Small intestine (tissue), 7 donors: ENCODE results near the gene TSSK2. TPM values are rescaled to one million over a fixed set of nuclear protein-coding genes. Genes with fewer than 3 reads are reported as not detected.

ENCODE experiments used
- DNase-seq, 2 donors: peaks; one replicate each; pipeline versions ENCODE4 v3.0.0 to v3.0.0-alpha.2; 2013
- FAIRE-seq: peaks from 2 replicates; lab custom pipeline; 2012; peaks lifted over from hg19 to GRCh38; lab: Jason Lieb, UNC
- H3K27ac ChIP-seq, 3 donors: one replicate each; pipeline ENCODE4 v1.5.1; 2013; ENCODE audit warnings: low read length in 2 of 3, mild to moderate bottlenecking in 2 of 3, control low read depth in 1 of 3, inconsistent platforms in 1 of 3, low read depth in 1 of 3, moderate library complexity in 1 of 3
- H3K27me3 ChIP-seq, 3 donors: one replicate each; pipeline ENCODE4 v1.6.1; 2013; ENCODE audit warnings: low read length in 3 of 3, inconsistent platforms in 1 of 3; ENCODE audit not compliant: control insufficient read depth in 3 of 3, insufficient read depth in 3 of 3
- H3K36me3 ChIP-seq, 3 donors: one replicate each; pipeline ENCODE4 v1.6.1; 2013; ENCODE audit warnings: low read length in 3 of 3, inconsistent platforms in 1 of 3, low read depth in 1 of 3, mild to moderate bottlenecking in 1 of 3, moderate library complexity in 1 of 3; ENCODE audit not compliant: control insufficient read depth in 3 of 3, insufficient read depth in 2 of 3
- H3K4me1 ChIP-seq, 3 donors: one replicate each; pipeline ENCODE4 v1.6.1; 2013; ENCODE audit warnings: low read length in 2 of 3, inconsistent platforms in 1 of 3, low read depth in 1 of 3, mild to moderate bottlenecking in 1 of 3, moderate library complexity in 1 of 3; ENCODE audit not compliant: control insufficient read depth in 3 of 3, insufficient read depth in 2 of 3
- H3K4me3 ChIP-seq, 3 donors: one replicate each; pipeline ENCODE4 v1.5.1; 2013; ENCODE audit warnings: low read length in 3 of 3, control low read depth in 1 of 3, inconsistent platforms in 1 of 3, low read depth in 1 of 3, mild to moderate bottlenecking in 1 of 3, moderate library complexity in 1 of 3
- H3K9me3 ChIP-seq, 2 donors: one replicate each; pipeline ENCODE4 v1.6.1; 2013; ENCODE audit warnings: low read depth in 1 of 2, low read length in 1 of 2; ENCODE audit not compliant: control insufficient read depth in 2 of 2, insufficient read depth in 1 of 2
- WGBS, 3 donors: extraction: QIAGEN DNeasy Blood & Tissue Kit; methylation state at CpG; one replicate each; pipeline ENCODE4 v1.1.7; 2013; 5-methylcytosine and 5-hydroxymethylcytosine counted together
- polyA plus RNA-seq, 4 donors: library from polyadenylated mRNA; stranded (reverse) in 3 of 4; unstranded in 1 of 4; fragments of 200-250 nt in 3 of 4; fragments of 120-200 nt in 1 of 4; gene quantifications; one replicate each; pipeline versions ENCODE4 v1.2.1 to v1.2.3, GENCODE V29; 2013
- donor health status: healthy with polysubstance abuse.
- donor health status: control.
- donor health status: control.
- donor health status: Bipolar disorder and iron deficiency.
- donor health status: healthy.

Gene TSSK2
- polyA plus RNA-seq, 4 donors, result 0.04 TPM; not detected in 3

- no peak overlapping the region for H3K4me3 ChIP-seq
- H3K27ac ChIP-seq, result no peak overlapping the region
- 22 to 54% (median 36%) methylated on average over 9 of the region's 9 CpGs for WGBS, 3 donors
- H3K9me3 ChIP-seq, result no peaks in the 10 kb centered on the region
- H3K27me3 ChIP-seq, result no peaks in the 10 kb centered on the region
- H3K36me3 ChIP-seq, result peaks cover 0 to 49% (median 0%) of the 10 kb centered on the region in 3 donors
- no peak for FAIRE-seq
- DNase-seq, result peak; percentile 22 to 70
- H3K4me1 ChIP-seq, result peaks cover 10 to 15% (median 13%) of the 10 kb centered on the region in 3 donors
Observed at GRCh38 chr22:19117111-19117512, 14.0 kb upstream of the TSSK2 start.

- H3K9me3 ChIP-seq, result no peaks in the 10 kb centered on the region
- FAIRE-seq, result no peak
- H3K36me3 ChIP-seq, result peaks cover 0 to 44% (median 0%) of the 10 kb centered on the region in 3 donors
- H3K4me1 ChIP-seq, result peaks cover 10 to 20% (median 13%) of the 10 kb centered on the region in 3 donors
- no peaks in the 10 kb centered on the region for H3K27me3 ChIP-seq
- 56 to 75% (median 65%) methylated on average over 4 of the region's 4 CpGs for WGBS, 3 donors
- H3K4me3 ChIP-seq, result no peak overlapping the region
- DNase-seq, result peak in 1 of 2 donors; percentile 47
- no peak overlapping the region for H3K27ac ChIP-seq
Observed at GRCh38 chr22:19118329-19118880, 12.7 kb upstream of the TSSK2 start.

GRCh38 chr22:19119949-19120348 is 11.2 kb upstream of the TSSK2 start:
- Histone ChIP-seq H3K27me3 (no peaks in the 10 kb centered on the region), H3K4me3 (peak overlapping the region in 1 of 3 donors; percentile 81), H3K27ac (peak overlapping the region in 1 of 3 donors; percentile 46), H3K36me3 (peaks cover 0 to 40% (median 0%) of the 10 kb centered on the region in 3 donors), H3K9me3 (no peaks in the 10 kb centered on the region), H3K4me1 (peaks cover 10 to 29% (median 13%) of the 10 kb centered on the region in 3 donors)
- no peak for DNase-seq
- no peak for FAIRE-seq
- WGBS, 3 donors, result 70 to 80% (median 76%) methylated on average over 8 of the region's 8 CpGs

GRCh38 chr22:19120829-19121630 is 10.1 kb upstream of the TSSK2 start:
- no peak for FAIRE-seq
- peak overlapping the region; percentile 76 to 92 (median 81) for H3K4me3 ChIP-seq
- H3K36me3 ChIP-seq, result peaks cover 0 to 31% (median 0%) of the 10 kb centered on the region in 3 donors
- H3K9me3 ChIP-seq, result no peaks in the 10 kb centered on the region
- no peaks in the 10 kb centered on the region for H3K27me3 ChIP-seq
- WGBS, 3 donors, result 8 to 18% (median 11%) methylated on average over 23 of the region's 23 CpGs
- peak overlapping the region; percentile 71 to 96 (median 94) for H3K27ac ChIP-seq
- peaks cover 10 to 29% (median 13%) of the 10 kb centered on the region in 3 donors for H3K4me1 ChIP-seq
- DNase-seq, result peak; percentile 76 to 89

- 0 to 1% (median 0%) methylated on average over 24 to 47 of the region's 47 CpGs for WGBS, 3 donors
- Histone ChIP-seq H3K27ac (peak overlapping the region; percentile 94 to 96 (median 95)), H3K36me3 (peaks cover 0 to 27% (median 0%) of the 10 kb centered on the region in 3 donors), H3K4me3 (peak overlapping the region; percentile 76 to 92 (median 81)), H3K4me1 (peaks cover 10 to 29% (median 13%) of the 10 kb centered on the region in 3 donors), H3K9me3 (no peaks in the 10 kb centered on the region), H3K27me3 (no peaks in the 10 kb centered on the region)
- peak; percentile 56 to 76 for DNase-seq
- FAIRE-seq, result no peak
Observed at GRCh38 chr22:19121631-19122142, 9.4 kb upstream of the TSSK2 start.

- H3K4me1 ChIP-seq, result peaks cover 9 to 29% (median 11%) of the 10 kb centered on the region in 3 donors
Observed at GRCh38 chr22:19122143-19122751, 8.9 kb upstream of the TSSK2 start, which contains the start of gene DGCR2. DGCR2 (minus strand) TSS chr22:19122412; CDS start chr22:19122206, 206 bp downstream.

GRCh38 chr22:19122752-19123492 is 8.2 kb upstream of the TSSK2 start:
- Histone ChIP-seq H3K4me1 (peaks cover 6 to 29% (median 10%) of the 10 kb centered on the region in 3 donors), H3K36me3 (peaks cover 0 to 25% (median 0%) of the 10 kb centered on the region in 3 donors), H3K27me3 (no peaks in the 10 kb centered on the region), H3K4me3 (peak overlapping the region in 2 of 3 donors; percentile 44 to 51), H3K9me3 (no peaks in the 10 kb centered on the region), H3K27ac (peak overlapping the region in 1 of 3 donors; percentile 13)
- FAIRE-seq, result no peak
- DNase-seq, result peak in 1 of 2 donors; percentile 34
- WGBS, 3 donors, result 19 to 28% (median 19%) methylated on average over 23 to 27 of the region's 27 CpGs

More at GRCh38 chr22:19122143-19122751, 8.9 kb upstream of the TSSK2 start, which contains the start of gene DGCR2:
- DNase-seq (peak; percentile 98 to 99), FAIRE-seq (no peak)
- Histone ChIP-seq H3K4me3 (peak within 1 kb of the TSS; percentile 76 to 92 (median 81)), H3K27ac (peak within 1 kb of the TSS; percentile 94 to 96 (median 95)), H3K9me3 (no peaks in the 10 kb centered on the region), H3K36me3 (peaks cover 0 to 25% (median 0%) of the 10 kb centered on the region in 3 donors), H3K27me3 (no peaks in the 10 kb centered on the region)
- WGBS, 3 donors, result 0 to 1% (median 0%) methylated on average over 51 to 67 of the region's 67 CpGs
